ENCODE data around the gene NCAM2.

NCAM2 gene

DNA sequence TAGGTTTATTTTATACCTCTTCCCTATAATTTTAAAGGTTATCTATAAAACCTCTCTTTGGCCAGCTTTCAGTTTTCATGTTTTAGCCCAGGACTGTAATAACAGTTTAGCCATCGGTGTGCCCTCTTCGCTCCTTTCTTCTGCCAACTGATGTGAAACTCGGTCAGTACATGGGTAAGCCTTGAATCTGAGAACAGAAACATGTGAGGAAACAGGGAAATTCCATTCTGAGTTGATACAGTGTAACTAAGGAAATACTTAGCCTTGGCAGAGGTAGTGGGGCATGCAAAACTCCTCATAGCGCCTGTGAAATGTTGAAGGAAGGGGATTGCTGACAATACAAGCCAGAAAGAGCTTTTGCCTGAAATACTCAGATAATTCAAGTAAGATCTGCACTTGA lies 465.2 kb downstream of the NCAM2 start:
- DNase-seq: no peak

- DNase-seq: no peak
Observed at GRCh38 chr21:21464684-21465083, 466.5 kb downstream of the NCAM2 start.

DNA sequence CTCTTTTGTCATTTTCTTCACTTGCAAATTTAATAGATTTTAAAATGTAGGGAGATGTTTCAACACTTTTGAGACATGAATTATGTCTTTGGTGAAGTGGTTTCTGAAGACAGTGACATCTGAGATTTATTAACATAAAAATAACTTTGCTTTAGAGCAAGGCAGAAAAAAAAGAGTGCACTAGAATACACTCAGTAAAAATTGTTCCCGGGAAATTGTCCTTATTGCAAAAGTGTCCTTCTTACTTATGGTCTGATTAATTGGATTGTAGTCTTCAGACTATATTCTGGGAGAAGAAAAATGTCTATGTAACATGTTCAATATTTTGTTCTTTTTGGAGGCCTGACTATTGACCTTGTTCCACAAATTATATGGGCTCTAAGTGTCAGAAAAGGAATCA lies 468.5 kb downstream of the NCAM2 start:
- no peak for DNase-seq

DNA sequence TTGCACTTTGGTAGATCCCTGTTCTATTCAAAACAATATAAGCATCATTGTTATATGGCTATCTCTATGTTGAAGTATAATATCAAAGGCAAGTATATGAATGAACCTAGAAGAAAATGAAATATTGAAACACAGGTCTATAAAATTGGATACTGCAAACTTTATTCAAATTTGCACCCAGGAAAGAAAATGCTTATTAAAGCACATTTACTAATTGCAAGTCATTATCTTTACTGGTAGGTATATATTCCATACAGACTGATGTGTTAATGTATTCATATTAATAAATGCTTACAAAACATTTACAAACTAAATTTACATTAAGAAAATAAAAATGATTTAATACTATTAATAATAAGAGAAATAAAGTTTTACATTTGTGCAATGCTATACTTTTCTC lies 469.8 kb downstream of the NCAM2 start:
- DNase-seq: no peak

DNA sequence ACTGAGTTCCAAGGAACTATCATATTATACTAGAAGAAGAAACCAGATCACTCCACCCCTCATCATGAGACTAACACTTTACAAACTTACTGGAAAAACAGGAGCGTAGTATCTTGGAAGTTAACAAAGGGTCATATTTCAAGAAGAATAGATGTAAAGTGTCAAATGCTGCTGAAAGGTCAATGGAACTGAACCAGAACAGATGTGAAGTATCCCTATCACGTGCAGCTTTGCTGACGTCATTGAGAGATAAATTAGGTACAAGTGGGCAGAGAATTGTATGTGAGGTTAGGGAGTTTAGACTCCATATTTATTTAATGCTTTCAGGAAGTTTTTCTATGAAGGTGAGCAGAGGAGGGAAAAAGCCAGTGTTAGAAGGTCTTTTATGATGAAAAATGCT lies 483.0 kb downstream of the NCAM2 start:
- DNase-seq: no peak

DNA sequence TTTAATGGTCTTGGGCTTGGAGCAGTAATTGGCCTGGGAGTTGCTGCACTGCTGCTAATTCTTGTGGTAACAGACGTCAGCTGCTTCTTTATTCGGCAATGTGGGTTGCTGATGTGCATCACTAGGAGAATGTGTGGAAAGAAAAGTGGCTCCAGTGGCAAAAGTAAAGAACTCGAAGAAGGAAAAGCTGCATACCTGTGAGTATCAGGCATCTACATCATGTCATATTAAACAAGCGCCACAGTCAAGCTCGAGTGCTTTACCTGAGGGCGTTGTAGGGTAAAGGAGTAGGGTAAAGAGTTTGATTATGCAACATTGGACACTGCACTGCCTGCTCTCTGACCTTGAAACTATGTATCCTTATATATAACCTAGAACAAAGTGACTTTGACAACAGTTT lies 510.6 kb downstream of the NCAM2 start:
- no peak for DNase-seq

GRCh38 chr21:21530680-21531079 lies 532.5 kb downstream of the NCAM2 start:
- no peak for DNase-seq

GRCh38 chr21:21547368-21547953 lies 549.3 kb downstream of the NCAM2 start:
- DNase-seq: no peak

GRCh38 chr21:21559285-21560045 lies 561.3 kb downstream of the NCAM2 start:
- no peak for DNase-seq

Data from C1 segment of cervical spinal cord (tissue), 14 donors.